MM.1S (cell line): ENCODE results near the gene ACSF3.

Experiments used
- CTCF ChIP-seq: fragments of 300-600 bp; sonication (generic); IDR thresholded peaks from 2 replicates; pipeline ENCODE4 v1.5.1; 2016; ENCODE audit warnings: antibody characterized with exemption, low read length, mixed read lengths
- EZH2 ChIP-seq: fragments of 300-600 bp; sonication (generic); optimal IDR thresholded peaks from 2 replicates; pipeline ENCODE3; 2017; ENCODE audit warnings: low read depth, mild to moderate bottlenecking, antibody characterized with exemption, low read length, mixed read lengths

- TF ChIP-seq CTCF: no peak
- no peak for TF ChIP-seq EZH2
Observed at GRCh38 chr16:89174055-89174827, 80.6 kb downstream of the ACSF3 start.
